Activated CD8-positive, alpha-beta T cell treated with anti-CD3 and anti-CD28 coated beads for 36 hours (primary cell): ENCODE measurements around the gene CEP41. TPM values are rescaled to one million over a fixed set of nuclear protein-coding genes. Genes with fewer than 3 reads are reported as not detected.

Experiments
- ATAC-seq: fragments of 200-7000 bp; cut with Tn5 transposase; one replicate; pipeline ENCODE4 v1.10.0; 2021; ENCODE audit warnings: mild to moderate bottlenecking, moderate library complexity
- CTCF ChIA-PET: fragments of 350-600 bp; sonication (Branson Sonifier 250); formaldehyde crosslinking; loops from one replicate; lab custom pipeline; 2021; ENCODE audit warnings: antibody characterized with exemption; lab: Charles Lee
- POLR2A ChIA-PET: fragments of 350-600 bp; sonication (Branson Sonifier 250); formaldehyde crosslinking; loops from one replicate; lab custom pipeline; 2021; ENCODE audit warnings: antibody characterized with exemption; lab: Charles Lee
- DNase-seq: peaks from one replicate; pipeline ENCODE4 v3.0.0-alpha.2; 2020
- H3K27ac Mint-ChIP-seq: one replicate; pipeline ENCODE4 v1.8.0; 2021; ENCODE audit warnings: mild to moderate bottlenecking, mixed read lengths
- H3K27me3 Mint-ChIP-seq: one replicate; pipeline ENCODE4 v1.8.0; 2021; ENCODE audit warnings: mixed read lengths
- H3K36me3 Mint-ChIP-seq: one replicate; pipeline ENCODE4 v1.8.0; 2021; ENCODE audit warnings: low read depth, mixed read lengths
- H3K4me1 Mint-ChIP-seq: one replicate; pipeline ENCODE4 v1.8.0; 2021; ENCODE audit warnings: low read depth, mixed read lengths
- H3K4me3 Mint-ChIP-seq: one replicate; pipeline ENCODE4 v1.8.0; 2021; ENCODE audit warnings: mild to moderate bottlenecking, moderate library complexity, mixed read lengths
- H3K9me3 Mint-ChIP-seq: one replicate; pipeline ENCODE4 v1.8.0; 2021; ENCODE audit warnings: mixed read lengths
- CTCF ChIP-seq: fragments of 200-600 bp; IDR thresholded peaks from one replicate; pipeline ENCODE4 v1.8.0; 2022; ENCODE audit warnings: antibody characterized with exemption, mild to moderate bottlenecking
- intact Hi-C: fragments of 100-400 bp; cut with micrococcal nuclease; formaldehyde crosslinking; loops from one replicate; pipeline ENCODE4 v1.10.0; 2022
- total RNA-seq, 2 experiments: library from RNA; stranded (reverse); gene quantifications; one replicate each; pipeline ENCODE4 v1.2.3, GENCODE V29; 2021

CEP41 gene
- total RNA-seq, 2 experiments from 2014 or later = 28.0 to 28.1 TPM

- H3K4me1 Mint-ChIP-seq = no peaks in the 10 kb centered on the region
- peaks cover 2% of the 10 kb centered on the region for H3K9me3 Mint-ChIP-seq
- no peak for DNase-seq
- no peak for ATAC-seq
- no peak overlapping the region for H3K27ac Mint-ChIP-seq
- POLR2A ChIA-PET = no interaction called here
- CTCF ChIA-PET = no interaction called here
- H3K4me3 Mint-ChIP-seq = no peak overlapping the region
- no peak for TF ChIP-seq CTCF
- no peaks in the 10 kb centered on the region for H3K36me3 Mint-ChIP-seq
- intact Hi-C loops = no loop called here
- H3K27me3 Mint-ChIP-seq = no peaks in the 10 kb centered on the region
Observed at GRCh38 chr7:130385600-130386066, 55.2 kb downstream of the CEP41 start.

- H3K4me1 Mint-ChIP-seq = no peaks in the 10 kb centered on the region
- CTCF ChIA-PET = no interaction called here
- TF ChIP-seq CTCF = no peak
- H3K27ac Mint-ChIP-seq = no peak overlapping the region
- DNase-seq (no peak), ATAC-seq (no peak)
- POLR2A ChIA-PET = no interaction called here
- H3K4me3 Mint-ChIP-seq = no peak overlapping the region
- H3K27me3 Mint-ChIP-seq = no peaks in the 10 kb centered on the region
- no peaks in the 10 kb centered on the region for H3K36me3 Mint-ChIP-seq
- peaks cover 2% of the 10 kb centered on the region for H3K9me3 Mint-ChIP-seq
- intact Hi-C loops = no loop called here
Observed at GRCh38 chr7:130384841-130385599, 55.8 kb downstream of the CEP41 start.

- no peaks in the 10 kb centered on the region for H3K4me1 Mint-ChIP-seq
- DNase-seq = no peak
- ChIA-PET CTCF (no interaction called here), POLR2A (no interaction called here)
- H3K9me3 Mint-ChIP-seq = peaks cover 2% of the 10 kb centered on the region
- intact Hi-C loops = no loop called here
- H3K36me3 Mint-ChIP-seq = no peaks in the 10 kb centered on the region
- no peak for ATAC-seq
- no peak for TF ChIP-seq CTCF
- no peak overlapping the region for H3K4me3 Mint-ChIP-seq
- H3K27ac Mint-ChIP-seq = no peak overlapping the region
- no peaks in the 10 kb centered on the region for H3K27me3 Mint-ChIP-seq
Observed at GRCh38 chr7:130384371-130384801, 56.4 kb downstream of the CEP41 start.

- DNase-seq = no peak
- Mint-ChIP-seq H3K27me3 (no peaks in the 10 kb centered on the region), H3K4me1 (no peaks in the 10 kb centered on the region), H3K9me3 (no peaks in the 10 kb centered on the region), H3K4me3 (no peak overlapping the region), H3K27ac (no peak overlapping the region), H3K36me3 (no peaks in the 10 kb centered on the region)
- intact Hi-C loops = no loop called here
- ChIA-PET CTCF (no interaction called here), POLR2A (interaction anchor here (0.6 kb wide), 1 partner anchor 190 kb away, joined by 3 read pairs; no protein-coding TSS in a partner anchor)
- no peak for TF ChIP-seq CTCF
- no peak for ATAC-seq
Observed at GRCh38 chr7:130383187-130383980, 57.4 kb downstream of the CEP41 start.
